Psoas muscle (tissue), 8 donors: Measurements from ENCODE around the gene S100P. TPM values are rescaled to one million over a fixed set of nuclear protein-coding genes. Genes with fewer than 3 reads are reported as not detected.

Experiments used
- ATAC-seq, 4 donors: fragments of 200-7000 bp; cut with Tn5 transposase; one replicate each; pipeline ENCODE4 v1.9.1; 2020; ENCODE audit warnings: moderate library complexity in 3 of 4, mild to moderate bottlenecking in 2 of 4
- DNase-seq, 2 donors: peaks; one replicate each; pipeline ENCODE4 v3.0.0-alpha.2; 2020
- H3K27ac ChIP-seq: fragments of 200-600 bp; one replicate; pipeline ENCODE4 v1.8.0; 2022
- H3K27me3 ChIP-seq, 3 donors: fragments of 200-600 bp in 1 of 3; one replicate each; pipeline versions ENCODE4 v1.6.1 to v1.8.0; 2013 to 2022; ENCODE audit warnings: low read length in 2 of 3, mild to moderate bottlenecking in 2 of 3, moderate library complexity in 1 of 3; ENCODE audit not compliant: insufficient read depth in 3 of 3
- H3K36me3 ChIP-seq, 2 donors: fragments of 200-600 bp in 1 of 2; one replicate each; pipeline versions ENCODE4 v1.6.1 to v1.8.0; 2013 to 2022; ENCODE audit warnings: low read depth in 1 of 2, mild to moderate bottlenecking in 1 of 2, moderate library complexity in 1 of 2; ENCODE audit not compliant: insufficient read depth in 1 of 2
- H3K4me1 ChIP-seq: fragments of 200-600 bp; one replicate; pipeline ENCODE4 v1.8.0; 2022
- H3K4me3 ChIP-seq: fragments of 200-600 bp; one replicate; pipeline ENCODE4 v1.8.0; 2022; ENCODE audit warnings: mild to moderate bottlenecking
- H3K9me3 ChIP-seq: fragments of 200-600 bp; one replicate; pipeline ENCODE4 v1.8.0; 2022
- whole genome bisulfite sequencing, 3 donors: extraction: QIAGEN DNeasy Blood & Tissue Kit; methylation state at CpG; one replicate each; pipeline versions ENCODE4 v1.1.6 to v1.1.7; 2013; 5-methylcytosine and 5-hydroxymethylcytosine counted together
- intact Hi-C, 2 donors: fragments of 100-400 bp; cut with DNase I; formaldehyde crosslinking; loops; one replicate each; pipeline versions ENCODE4 v1.11.0 to v1.14.2; 2022
- polyA plus RNA-seq, 3 donors: library from polyadenylated mRNA; stranded (reverse); fragments of 200-250 nt; gene quantifications; one replicate each; pipeline ENCODE4 v1.2.3, GENCODE V29; 2013
- total RNA-seq, 4 donors: library from RNA; stranded (reverse); fragmentation: NEBNext Ultra II Directional in 2 of 4; extraction: Animal tissue kit (Norgen Biotek cat#: 25700) in 2 of 4; gene quantifications; one replicate each; pipeline versions ENCODE4 v1.2.1 to v1.2.4, GENCODE V29; 2021 to 2023
- TF ChIP-seq, protein P1 (sequence below): fragments of 200-600 bp; IDR thresholded peaks from one replicate; pipeline ENCODE4 v1.8.0; 2022; ENCODE audit warnings: antibody characterized with exemption
- donor health status: healthy with polysubstance abuse.
- donor health status: DM: no; HTN: no; CAD: no; lungs with moderate emphysema.
- donor health status: Bipolar disorder and iron deficiency.
- donor health status: healthy.
- donor health status: DM: yes; HTN: yes; CAD: no.
- donor health status: DM: no; HTN: no; CAD: no.
- donor health status: DM: no; HTN: no; CAD: no.
- donor health status: DM: yes; HTN: yes; CAD: no.

The S100P gene
- total and polyA plus RNA-seq, 7 donors: 0.34 to 1.5 (median 0.36) TPM; not detected in 1

GRCh38 chr4:6682862-6683590, 10.7 kb upstream of the S100P start:
- Histone ChIP-seq H3K27ac (no peak overlapping the region), H3K36me3 (no peaks in the 10 kb centered on the region), H3K9me3 (no peaks in the 10 kb centered on the region), H3K4me1 (no peaks in the 10 kb centered on the region), H3K4me3 (no peak overlapping the region), H3K27me3 (no peaks in the 10 kb centered on the region)
- TF ChIP-seq, protein P1, sequence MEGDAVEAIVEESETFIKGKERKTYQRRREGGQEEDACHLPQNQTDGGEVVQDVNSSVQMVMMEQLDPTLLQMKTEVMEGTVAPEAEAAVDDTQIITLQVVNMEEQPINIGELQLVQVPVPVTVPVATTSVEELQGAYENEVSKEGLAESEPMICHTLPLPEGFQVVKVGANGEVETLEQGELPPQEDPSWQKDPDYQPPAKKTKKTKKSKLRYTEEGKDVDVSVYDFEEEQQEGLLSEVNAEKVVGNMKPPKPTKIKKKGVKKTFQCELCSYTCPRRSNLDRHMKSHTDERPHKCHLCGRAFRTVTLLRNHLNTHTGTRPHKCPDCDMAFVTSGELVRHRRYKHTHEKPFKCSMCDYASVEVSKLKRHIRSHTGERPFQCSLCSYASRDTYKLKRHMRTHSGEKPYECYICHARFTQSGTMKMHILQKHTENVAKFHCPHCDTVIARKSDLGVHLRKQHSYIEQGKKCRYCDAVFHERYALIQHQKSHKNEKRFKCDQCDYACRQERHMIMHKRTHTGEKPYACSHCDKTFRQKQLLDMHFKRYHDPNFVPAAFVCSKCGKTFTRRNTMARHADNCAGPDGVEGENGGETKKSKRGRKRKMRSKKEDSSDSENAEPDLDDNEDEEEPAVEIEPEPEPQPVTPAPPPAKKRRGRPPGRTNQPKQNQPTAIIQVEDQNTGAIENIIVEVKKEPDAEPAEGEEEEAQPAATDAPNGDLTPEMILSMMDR: no peak
- DNase-seq: no peak
- intact Hi-C loops: no loop called here
- ATAC-seq: no peak
- WGBS, 3 donors: 77 to 86% (median 83%) methylated on average over 11 of the region's 11 CpGs

DNA sequence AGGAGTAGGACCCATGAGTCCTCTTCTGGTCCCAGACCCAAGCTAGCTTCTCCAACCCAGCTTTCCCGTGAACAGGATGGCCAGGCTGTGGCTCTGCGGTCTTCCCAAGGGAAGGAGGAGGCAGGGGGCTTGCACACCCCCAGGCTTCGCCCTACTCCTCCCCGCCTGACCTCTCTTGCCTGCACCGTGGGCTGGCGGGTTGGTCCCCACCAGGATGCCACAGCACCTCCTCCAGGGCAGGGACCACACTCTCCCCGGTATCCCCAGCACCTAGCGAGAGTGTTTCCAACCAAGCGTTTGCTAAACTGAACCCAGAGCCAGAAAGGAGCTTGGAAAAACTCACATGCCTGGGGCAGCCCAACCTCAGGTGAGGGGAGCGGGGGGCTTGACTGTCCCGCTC, 9.0 kb upstream of the S100P start:
- 80 to 90% (median 84%) methylated on average over 11 of the region's 11 CpGs for WGBS, 3 donors
- DNase-seq (no peak), ATAC-seq (no peak)
- Histone ChIP-seq H3K4me1 (no peaks in the 10 kb centered on the region), H3K9me3 (no peaks in the 10 kb centered on the region), H3K27me3 (no peaks in the 10 kb centered on the region), H3K36me3 (no peaks in the 10 kb centered on the region), H3K4me3 (no peak overlapping the region), H3K27ac (no peak overlapping the region)
- TF ChIP-seq, protein P1: no peak
- intact Hi-C loops: no loop called here

- no peak for DNase-seq
- WGBS, 3 donors: 69 to 77% (median 72%) methylated on average over 4 of the region's 4 CpGs
Observed at GRCh38 chr4:6686104-6686787, 7.4 kb upstream of the S100P start.

GRCh38 chr4:6687947-6688878, 5.5 kb upstream of the S100P start:
- TF ChIP-seq, protein P1: no peak
- 84 to 90% (median 88%) methylated on average over 24 of the region's 24 CpGs for WGBS, 3 donors
- Histone ChIP-seq H3K4me1 (no peaks in the 10 kb centered on the region), H3K36me3 (no peaks in the 10 kb centered on the region), H3K27ac (no peak overlapping the region), H3K9me3 (no peaks in the 10 kb centered on the region), H3K4me3 (no peak overlapping the region), H3K27me3 (no peaks in the 10 kb centered on the region)
- DNase-seq: no peak
- no peak for ATAC-seq
- intact Hi-C loops: no loop called here

More at GRCh38 chr4:6686104-6686787, 7.4 kb upstream of the S100P start:
- H3K9me3 ChIP-seq: no peaks in the 10 kb centered on the region
- TF ChIP-seq, protein P1: no peak
- intact Hi-C loops: no loop called here
- H3K27me3 ChIP-seq: no peaks in the 10 kb centered on the region
- no peaks in the 10 kb centered on the region for H3K4me1 ChIP-seq
- H3K4me3 ChIP-seq: no peak overlapping the region
- no peak overlapping the region for H3K27ac ChIP-seq
- ATAC-seq: no peak
- H3K36me3 ChIP-seq: no peaks in the 10 kb centered on the region
